ENCODE results near the gene KRTAP21-1.
"Not testable (repeated sequence)": the region's sequence is repeated elsewhere in the genome, so short reads cannot be mapped to it uniquely, and the experiment has no call there.

Gene KRTAP21-1

DNA sequence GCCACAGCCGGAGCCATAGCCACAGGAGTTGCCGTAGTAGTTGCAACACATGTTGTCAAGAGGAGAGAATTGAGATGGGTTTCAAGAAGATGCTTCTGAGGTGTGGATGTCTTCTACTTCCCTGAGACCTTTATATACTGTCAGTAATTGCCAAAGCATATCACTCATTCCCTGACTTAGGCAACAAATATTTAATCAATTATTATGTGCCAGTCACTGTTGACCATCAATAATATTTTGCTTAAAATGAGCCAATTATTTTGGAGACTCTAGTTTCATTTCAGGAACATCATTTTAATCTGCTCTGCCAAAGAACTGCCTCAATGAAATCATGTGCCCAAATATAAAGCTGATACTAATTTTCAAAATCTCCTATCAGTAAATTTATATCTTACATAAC is at the start of gene KRTAP21-1:
KRTAP21-1 (minus strand) TSS at position 101 of the 400 bp plus-strand sequence; CDS start at position 51, 50 bp downstream.
- FAIRE-seq = not testable (repeated sequence)

GRCh38 chr21:30800605-30801004 is 45.4 kb upstream of the KRTAP21-1 start:
- no peak for FAIRE-seq

GRCh38 chr21:30793581-30794314 is 38.5 kb upstream of the KRTAP21-1 start:
- FAIRE-seq = no peak

DNA sequence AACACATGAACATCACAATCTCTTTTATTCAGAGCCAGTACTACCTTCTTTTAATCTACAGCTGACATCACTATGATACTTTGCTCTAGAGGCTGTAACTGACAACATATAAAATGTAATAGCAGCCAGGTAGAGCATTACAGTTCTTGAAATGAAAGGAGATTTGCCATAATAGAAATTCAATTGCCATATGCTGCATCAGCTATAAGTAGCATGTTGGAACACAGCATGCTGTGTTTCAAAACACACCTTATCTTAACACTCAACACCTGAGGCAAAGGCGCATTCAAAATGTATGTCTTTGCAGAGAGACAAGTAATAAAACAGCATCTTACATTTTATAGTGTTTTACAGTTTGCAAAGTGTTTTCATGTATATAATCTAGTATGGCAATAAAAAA is 24.0 kb upstream of the KRTAP21-1 start:
- no peak for FAIRE-seq

- no peak for FAIRE-seq
Observed at GRCh38 chr21:30769724-30770431, 14.7 kb upstream of the KRTAP21-1 start.

- FAIRE-seq = no peak
Observed at GRCh38 chr21:30760776-30761175, 5.5 kb upstream of the KRTAP21-1 start.

DNA sequence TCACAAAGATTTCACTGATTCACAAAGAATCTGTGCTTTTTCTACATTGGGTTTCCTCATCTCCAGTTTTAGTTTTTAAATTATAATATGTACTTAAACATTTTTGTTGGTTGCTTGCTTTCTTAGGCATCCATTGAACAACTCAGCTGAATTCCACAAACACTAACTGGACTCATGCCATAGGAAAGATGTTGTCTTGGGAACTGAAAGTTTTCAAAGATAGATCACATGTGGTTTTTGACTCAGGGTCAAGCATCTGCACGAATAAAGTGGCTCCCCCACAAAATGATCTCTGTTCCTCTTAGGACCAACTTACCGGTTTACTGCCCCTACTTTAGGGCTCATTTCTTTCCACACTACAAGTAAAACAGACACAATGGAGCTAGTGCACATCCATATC is 3.1 kb upstream of the KRTAP21-1 start:
- FAIRE-seq = no peak

- FAIRE-seq = no peak
Observed at GRCh38 chr21:30747159-30747558, 8.1 kb downstream of the KRTAP21-1 start, which contains the start of gene KRTAP21-2. Gene KRTAP21-2 (minus strand): TSS chr21:30747259. CDS start chr21:30747202, 57 bp downstream.

GRCh38 chr21:30740462-30740861 is 14.8 kb downstream of the KRTAP21-1 start:
- no peak for FAIRE-seq

- peak; percentile 89 for FAIRE-seq
Observed at GRCh38 chr21:30733026-30733425, 22.2 kb downstream of the KRTAP21-1 start.

- FAIRE-seq = no peak
Observed at GRCh38 chr21:30726726-30727125, 28.5 kb downstream of the KRTAP21-1 start.

DNA sequence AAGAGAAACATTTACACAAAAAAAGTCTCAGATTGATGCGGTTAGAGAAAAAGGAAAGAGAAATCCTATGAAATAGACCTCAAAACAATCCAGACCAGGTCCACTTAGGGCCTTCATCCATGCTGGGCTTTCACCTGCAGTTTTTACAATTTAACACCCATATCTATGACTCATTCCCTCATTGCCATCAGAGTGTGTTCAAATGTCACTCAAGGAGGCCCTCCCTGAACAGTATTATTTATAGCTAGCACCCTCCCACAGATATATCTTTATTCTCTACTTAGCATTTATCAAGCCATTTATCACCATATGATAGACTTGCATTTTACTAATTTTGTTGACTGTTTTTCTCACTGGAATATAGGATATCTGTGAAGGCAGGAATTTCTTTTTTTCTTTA is 35.8 kb downstream of the KRTAP21-1 start:
- FAIRE-seq = no peak

DNA sequence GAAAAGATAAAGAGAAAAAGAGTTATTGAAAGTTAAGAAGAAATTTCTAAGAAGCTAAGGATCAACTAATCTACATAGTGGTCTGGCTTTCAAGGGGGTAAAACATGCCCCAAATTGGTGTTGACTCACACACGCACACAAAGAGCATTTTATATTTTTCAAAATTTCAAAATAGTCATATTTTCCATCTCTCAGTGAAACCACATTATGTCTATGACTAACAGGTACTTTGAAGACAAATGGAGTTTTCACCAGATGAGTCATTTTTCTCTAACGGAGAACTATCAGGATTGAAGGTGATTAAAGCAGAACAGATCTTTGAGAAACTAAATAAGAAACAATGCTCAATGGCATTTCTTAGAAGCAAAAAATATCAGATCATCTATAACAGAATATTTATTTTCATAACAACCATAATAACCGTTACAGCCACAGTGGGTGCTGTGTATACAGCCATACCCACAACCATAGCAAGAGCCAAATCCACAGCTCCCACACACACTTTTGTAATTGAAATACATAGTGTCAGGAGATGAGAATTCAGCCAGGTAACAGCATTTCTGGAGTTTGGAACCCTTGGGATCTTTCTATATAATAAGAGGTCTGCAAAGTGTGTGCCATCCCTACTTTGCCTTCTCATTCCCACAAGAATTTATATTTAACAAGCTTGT is 36.9 kb downstream of the KRTAP21-1 start, which contains the start of gene KRTAP21-3:
KRTAP21-3 (minus strand) TSS at position 539 of the 671 bp plus-strand sequence; CDS start at position 521, 18 bp downstream.
- peak; percentile 90 for FAIRE-seq

- FAIRE-seq = no peak
Observed at GRCh38 chr21:30717105-30717504, 38.1 kb downstream of the KRTAP21-1 start.

DNA sequence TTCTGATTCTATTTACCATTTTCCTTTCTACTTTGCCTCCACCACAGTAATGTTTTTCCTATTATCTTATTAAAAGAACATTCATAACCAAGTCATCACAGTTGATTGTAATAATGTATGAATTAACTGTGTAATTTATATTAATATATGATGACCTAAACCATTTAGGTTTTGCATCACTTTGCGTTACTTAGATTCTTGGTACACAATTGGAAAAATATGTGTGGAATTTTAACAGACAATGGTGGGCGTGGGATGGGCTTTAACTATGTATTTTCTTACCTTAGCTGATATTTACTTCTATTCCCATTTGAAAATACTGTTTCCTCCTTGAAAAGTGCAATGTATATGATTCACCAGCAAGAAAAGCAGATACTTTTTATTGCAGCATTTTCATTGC is 40.3 kb downstream of the KRTAP21-1 start:
- no peak for FAIRE-seq

DNA sequence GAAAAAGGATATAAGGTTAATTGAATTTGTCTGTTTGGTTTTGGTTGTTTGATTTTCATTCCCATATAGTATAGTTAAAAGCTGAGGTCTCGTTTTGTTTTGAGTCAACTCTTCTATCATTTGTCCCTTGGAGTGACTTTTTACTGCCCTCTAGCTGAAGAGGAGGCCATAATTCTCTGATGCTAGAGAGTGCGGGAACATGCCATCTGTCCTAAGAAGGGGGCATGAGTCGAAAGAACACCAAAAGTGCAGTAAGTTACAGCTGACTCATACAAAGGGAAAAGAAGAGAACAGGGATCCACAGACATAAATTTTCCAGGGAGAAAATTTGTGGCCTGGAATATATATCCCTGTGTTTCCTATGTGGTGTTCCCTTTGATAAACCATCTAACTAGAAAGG is 40.8 kb downstream of the KRTAP21-1 start:
- FAIRE-seq = no peak

DNA sequence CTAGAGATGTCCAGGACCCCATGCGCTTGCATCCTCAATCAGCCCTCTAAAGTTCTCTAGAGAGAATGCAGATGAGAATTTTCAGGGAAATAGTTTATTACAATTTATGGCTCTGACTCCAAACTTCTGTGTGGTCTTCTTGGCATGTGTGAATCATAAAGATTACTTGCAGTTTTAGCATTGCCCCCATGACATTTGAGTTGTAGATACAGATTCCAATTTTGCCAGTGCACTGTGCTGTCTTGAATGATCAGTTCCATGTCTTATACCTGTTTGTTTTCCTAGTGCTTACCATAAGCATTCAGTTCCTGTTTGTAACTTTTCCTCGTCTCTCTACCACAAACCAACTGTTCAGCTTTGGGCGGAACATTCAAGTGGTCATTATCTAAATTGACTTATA is 41.5 kb downstream of the KRTAP21-1 start:
- no peak for FAIRE-seq

GRCh38 chr21:30710499-30710898 is 44.7 kb downstream of the KRTAP21-1 start:
- no peak for FAIRE-seq

DNA sequence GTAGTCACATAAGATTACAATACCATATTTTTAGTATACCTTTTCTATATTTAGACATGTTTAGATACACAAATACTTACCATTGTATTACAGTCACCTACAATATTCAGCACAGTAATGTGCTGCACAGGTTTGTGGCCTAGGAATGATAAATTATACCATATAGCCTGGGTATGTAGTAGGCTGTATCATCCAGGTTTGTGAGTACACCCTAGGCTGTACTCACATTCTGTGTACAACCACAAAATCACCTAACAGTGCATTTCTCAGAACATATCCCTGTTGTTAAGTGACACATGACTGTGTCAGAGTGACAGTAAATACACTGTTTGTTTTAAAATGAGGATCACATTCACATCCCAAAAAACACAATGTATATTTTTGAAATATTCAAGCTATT is 47.8 kb downstream of the KRTAP21-1 start:
- FAIRE-seq = no peak
